OCI-LY3 (cell line): Measurements from ENCODE around the gene NAV1.

ENCODE experiments used
- EZH2phosphoT487 ChIP-seq: fragments of 200-600 bp; shearing (Covaris generic); IDR thresholded peaks from 2 replicates; pipeline ENCODE4 v1.6.1; 2018; ENCODE audit warnings: antibody characterized with exemption, mixed run types, low read depth
- TF ChIP-seq, protein P1 (sequence below): fragments of 200-600, 300-600 bp; sonication (generic); IDR thresholded peaks from 2 replicates; pipeline ENCODE4 v1.5.1; 2014; ENCODE audit warnings: antibody characterized with exemption, low read length, low read depth

DNA sequence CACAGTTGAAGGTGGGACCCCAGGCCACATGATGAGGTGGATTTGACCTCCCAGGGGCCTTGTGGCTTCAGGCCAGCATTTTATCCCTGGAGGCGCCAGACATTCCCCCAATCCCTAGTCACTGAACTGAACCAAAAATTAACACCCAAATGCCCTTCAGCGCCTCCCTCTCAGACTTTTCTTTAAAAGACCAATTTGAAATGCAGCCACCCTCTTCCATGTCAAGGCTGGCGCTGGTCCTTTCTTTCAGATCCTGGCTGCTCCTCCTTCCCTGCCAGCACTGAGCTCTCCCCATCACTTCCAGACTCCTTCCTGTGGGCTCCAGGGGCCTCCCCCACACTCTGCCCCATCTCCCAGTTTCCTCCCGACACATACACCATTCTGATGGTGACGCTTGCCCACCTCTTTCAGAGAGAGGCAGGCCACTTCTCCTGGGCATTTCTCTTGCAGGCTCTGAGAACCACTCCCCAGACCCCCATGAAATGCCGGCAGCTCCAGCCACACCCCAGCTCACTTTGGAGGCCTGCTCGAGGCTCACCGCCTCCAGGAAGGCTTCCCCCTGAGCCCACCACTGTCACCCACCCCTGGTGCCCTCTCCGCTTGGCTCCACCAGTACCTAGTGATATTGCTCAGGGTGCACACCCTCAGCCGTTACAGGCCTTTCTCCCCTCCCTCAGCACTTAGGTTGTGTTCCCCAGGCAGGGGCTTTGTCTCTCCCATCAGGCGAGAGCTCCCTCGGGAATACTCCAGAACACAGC is 27.0 kb downstream of the NAV1 start:
- TF ChIP-seq, protein P1, sequence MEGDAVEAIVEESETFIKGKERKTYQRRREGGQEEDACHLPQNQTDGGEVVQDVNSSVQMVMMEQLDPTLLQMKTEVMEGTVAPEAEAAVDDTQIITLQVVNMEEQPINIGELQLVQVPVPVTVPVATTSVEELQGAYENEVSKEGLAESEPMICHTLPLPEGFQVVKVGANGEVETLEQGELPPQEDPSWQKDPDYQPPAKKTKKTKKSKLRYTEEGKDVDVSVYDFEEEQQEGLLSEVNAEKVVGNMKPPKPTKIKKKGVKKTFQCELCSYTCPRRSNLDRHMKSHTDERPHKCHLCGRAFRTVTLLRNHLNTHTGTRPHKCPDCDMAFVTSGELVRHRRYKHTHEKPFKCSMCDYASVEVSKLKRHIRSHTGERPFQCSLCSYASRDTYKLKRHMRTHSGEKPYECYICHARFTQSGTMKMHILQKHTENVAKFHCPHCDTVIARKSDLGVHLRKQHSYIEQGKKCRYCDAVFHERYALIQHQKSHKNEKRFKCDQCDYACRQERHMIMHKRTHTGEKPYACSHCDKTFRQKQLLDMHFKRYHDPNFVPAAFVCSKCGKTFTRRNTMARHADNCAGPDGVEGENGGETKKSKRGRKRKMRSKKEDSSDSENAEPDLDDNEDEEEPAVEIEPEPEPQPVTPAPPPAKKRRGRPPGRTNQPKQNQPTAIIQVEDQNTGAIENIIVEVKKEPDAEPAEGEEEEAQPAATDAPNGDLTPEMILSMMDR, result no peak
- no peak for TF ChIP-seq EZH2phosphoT487
